HCT116 (cell line): ENCODE results near the gene MYLK4. TPM values are rescaled to one million over a fixed set of nuclear protein-coding genes. Genes with fewer than 3 reads are reported as not detected.

Experiments used
- ATAC-seq: fragments of 200-7000 bp; cut with Tn5 transposase; 2 replicates; pipeline ENCODE4 v1.9.1; 2020; ENCODE audit warnings: mild to moderate bottlenecking, moderate library complexity
- BruUV-seq: library from RNA; stranded (reverse); fragments of 400-500 nt; replicated peaks from 2 replicates; lab custom pipeline; 2021; lab: Mats Ljungman, UMichigan
- CTCF ChIA-PET: fragments of 300-600 bp; sonication (Branson Sonifier 250); formaldehyde crosslinking; loops from one replicate; lab custom pipeline; 2021; ENCODE audit warnings: antibody characterized with exemption; lab: Charles Lee
- POLR2A ChIA-PET: fragments of 300-600, 350-600 bp; sonication (Branson Sonifier 250); formaldehyde crosslinking; loops from one replicate; lab custom pipeline; 2021; ENCODE audit warnings: antibody characterized with exemption; lab: Charles Lee
- RAD21 ChIA-PET, 2 experiments: fragments of 300-600 bp; sonication (Branson Sonifier 250); formaldehyde crosslinking; loops; one replicate each; lab custom pipeline; 2023; ENCODE audit warnings: low total read pairs in 2 of 2; ENCODE audit not compliant: uncharacterized antibody in 2 of 2, unreplicated experiment in 2 of 2, low non-redundant PET in 1 of 2; lab: Charles Lee
- DNase-seq: peaks from one replicate; pipeline ENCODE4 v3.0.0-alpha.2; 2010; ENCODE audit warnings: low read depth, low spot score
- H2AFZ ChIP-seq: fragments of 200-600 bp; shearing (Covaris generic), sonication (generic); 2 replicates; pipeline ENCODE4 v1.6.1; 2017; ENCODE audit warnings: low read depth, mixed run types, mixed read lengths, antibody characterized with exemption, low read length; ENCODE audit not compliant: poor library complexity, severe bottlenecking
- H3K27ac ChIP-seq: 2 replicates; pipeline ENCODE4 v1.5.1; 2012; ENCODE audit warnings: low read depth, low read length
- H3K27me3 ChIP-seq: fragments of 200-600 bp; sonication (generic); 2 replicates; pipeline ENCODE4 v1.6.1; 2016; ENCODE audit warnings: mixed run types, low read length, mixed read lengths; ENCODE audit not compliant: insufficient read depth
- H3K36me3 ChIP-seq, 2 experiments: fragments of 200-500 bp in 1 of 2; fragments of 200-600 bp in 1 of 2; sonication (Bioruptor generic) in 1 of 2; sonication (generic) in 1 of 2; 2 replicates each; pipeline versions ENCODE4 v1.5.1 to v1.6.1; 2014 to 2016; ENCODE audit warnings: low read length in 2 of 2, inconsistent platforms in 1 of 2, mixed read lengths in 1 of 2, mixed run types in 1 of 2; ENCODE audit not compliant: insufficient read depth in 2 of 2, control insufficient read depth in 1 of 2
- H3K4me1 ChIP-seq, 2 experiments: fragments of 200-600 bp in 1 of 2; sonication (generic) in 1 of 2; 2 replicates each; pipeline versions ENCODE4 v1.5.1 to v1.6.1; 2012 to 2017; ENCODE audit warnings: low read length in 2 of 2, inconsistent platforms in 1 of 2, mild to moderate bottlenecking in 1 of 2, mixed read lengths in 1 of 2, mixed run types in 1 of 2, moderate library complexity in 1 of 2; ENCODE audit not compliant: insufficient read depth in 2 of 2, control insufficient read depth in 1 of 2
- H3K4me2 ChIP-seq: fragments of 200-600 bp; sonication (generic); 2 replicates; pipeline ENCODE4 v1.6.1; 2017; ENCODE audit warnings: mixed run types, low read length, mixed read lengths
- H3K4me3 ChIP-seq, 2 experiments: fragments of 200-600 bp in 1 of 2; sonication (generic) in 1 of 2; replicated peaks in 1 of 2; 2 replicates each; pipeline ENCODE4 v1.5.1; 2011 to 2016; ENCODE audit warnings: low read length in 2 of 2, control low read depth in 1 of 2, low read depth in 1 of 2, mild to moderate bottlenecking in 1 of 2, mixed read lengths in 1 of 2, mixed run types in 1 of 2
- H3K79me2 ChIP-seq: fragments of 200-600 bp; sonication (generic); 2 replicates; pipeline ENCODE4 v1.6.1; 2017; ENCODE audit warnings: mild to moderate bottlenecking, mixed run types, low read length, moderate library complexity, mixed read lengths; ENCODE audit not compliant: insufficient read depth
- H3K9ac ChIP-seq: fragments of 200-600 bp; sonication (generic); 2 replicates; pipeline ENCODE4 v1.6.1; 2016; ENCODE audit warnings: low read length, mixed read lengths
- H3K9me2 ChIP-seq: fragments of 200-600 bp; sonication (generic), shearing (Covaris generic); 2 replicates; pipeline ENCODE4 v1.6.1; 2017; ENCODE audit warnings: mixed run types, mild to moderate bottlenecking, moderate library complexity; ENCODE audit not compliant: insufficient read depth
- H3K9me3 ChIP-seq, 2 experiments: fragments of 200-500 bp in 1 of 2; fragments of 200-600 bp in 1 of 2; sonication (Bioruptor generic) in 1 of 2; sonication (generic) in 1 of 2; 2 replicates each; pipeline ENCODE4 v1.6.1; 2014 to 2017; ENCODE audit warnings: low read length in 2 of 2, mixed read lengths in 2 of 2, inconsistent platforms in 1 of 2, low read depth in 1 of 2, mild to moderate bottlenecking in 1 of 2, mixed run types in 1 of 2, moderate library complexity in 1 of 2; ENCODE audit not compliant: control insufficient read depth in 1 of 2, insufficient read depth in 1 of 2
- H4K20me1 ChIP-seq: fragments of 200-600 bp; sonication (generic), shearing (Covaris generic); 2 replicates; pipeline ENCODE4 v1.6.1; 2017; ENCODE audit warnings: mixed run types, mild to moderate bottlenecking, moderate library complexity; ENCODE audit not compliant: insufficient read depth
- CEBPB ChIP-seq: IDR thresholded peaks from 2 replicates; pipeline ENCODE4 v1.6.1; 2012; ENCODE audit warnings: low read depth
- CTCF ChIP-seq, 3 experiments: fragments of 200-600 bp in 1 of 3; sonication (generic) in 1 of 3; IDR thresholded peaks in 2 of 3; conservative IDR thresholded peaks in 1 of 3; 2 replicates each; pipeline ENCODE4 v1.5.1; 2012 to 2017; ENCODE audit warnings: low read depth in 2 of 3, low read length in 2 of 3, antibody characterized with exemption in 1 of 3, borderline replicate concordance in 1 of 3, control low read depth in 1 of 3, mild to moderate bottlenecking in 1 of 3, mixed read lengths in 1 of 3, mixed run types in 1 of 3, moderate library complexity in 1 of 3; ENCODE audit not compliant: insufficient read depth in 1 of 3
- EZH2 ChIP-seq: fragments of 200-600 bp; sonication (generic); IDR thresholded peaks from 2 replicates; pipeline ENCODE4 v1.6.1; 2017; ENCODE audit warnings: antibody characterized with exemption, mixed run types
- POLR2A ChIP-seq: IDR thresholded peaks from 2 replicates; pipeline ENCODE4 v1.7.0; 2011; ENCODE audit warnings: borderline replicate concordance; ENCODE audit not compliant: insufficient read depth, insufficient read length; ENCODE audit errors: extremely low read depth
- SIN3A ChIP-seq: IDR thresholded peaks from 2 replicates; pipeline ENCODE4 v1.6.1; 2012; ENCODE audit warnings: low read depth
- SP1 ChIP-seq: IDR thresholded peaks from 2 replicates; pipeline ENCODE4 v1.6.1; 2012; ENCODE audit warnings: low read depth
- TCF7L2 ChIP-seq: IDR thresholded peaks from 2 replicates; pipeline ENCODE4 v1.7.0; 2011; ENCODE audit warnings: borderline replicate concordance, inconsistent platforms; ENCODE audit not compliant: insufficient read depth, insufficient read length; ENCODE audit errors: extremely low read depth
- YY1 ChIP-seq: IDR thresholded peaks from 2 replicates; pipeline ENCODE4 v1.6.1; 2011; ENCODE audit warnings: low read length, low read depth, moderate library complexity, mild to moderate bottlenecking; ENCODE audit not compliant: insufficient replicate concordance; ENCODE audit errors: extremely low read depth
- intact Hi-C: fragments of 100-400 bp; cut with micrococcal nuclease; formaldehyde crosslinking; loops from 2 replicates; pipeline ENCODE4 v1.10.0; 2022
- total RNA-seq: library from RNA; stranded (reverse); gene quantifications from one replicate; pipeline ENCODE4 v1.2.1, GENCODE V29; 2021; ENCODE audit not compliant: unreplicated experiment

Gene MYLK4
- total RNA-seq, 1 experiment from 2014 or later: 0.27 TPM

GRCh38 chr6:2784061-2784460 lies 33.3 kb upstream of the MYLK4 start:
- TF ChIP-seq SP1 (no peak), POLR2A (no peak), TCF7L2 (no peak), YY1 (no peak), CEBPB (no peak), SIN3A (no peak)
- Histone ChIP-seq H4K20me1 (no peaks in the 10 kb centered on the region), H2AFZ (no peak overlapping the region), H3K9me3 (no peaks in the 10 kb centered on the region), H3K36me3 (peaks cover 37 to 42% of the 10 kb centered on the region in 2 experiments; a peak in 3 of 4 replicates), H3K79me2 (peaks cover 72% of the 10 kb centered on the region), H3K4me1 (peaks cover 0 to 11% of the 10 kb centered on the region in 2 experiments; a peak in 1 of 4 replicates), H3K4me2 (no peak overlapping the region), H3K9me2 (no peaks in the 10 kb centered on the region), H3K4me3 (no peak overlapping the region), H3K27ac (no peak overlapping the region), H3K27me3 (no peaks in the 10 kb centered on the region), H3K9ac (no peak overlapping the region)
- intact Hi-C loops: no loop called here
- DNase-seq (no peak), ATAC-seq (no peak)
- CTCF ChIA-PET: interaction anchor here (0.6 to 1.6 kb wide), 3 partner anchors 11 to 187 kb away, joined by 3 to 4 read pairs (median 3); partner anchors contain the start of gene SERPINB6
- RAD21 ChIA-PET: no interaction called here
- no TSS peak for BruUV-seq
- POLR2A ChIA-PET: no interaction called here

- Histone ChIP-seq H3K27ac (no peak overlapping the region), H3K4me3 (no peak overlapping the region), H3K9me3 (no peaks in the 10 kb centered on the region), H3K4me2 (no peak overlapping the region), H3K9ac (no peak overlapping the region), H3K36me3 (peaks cover 42 to 48% of the 10 kb centered on the region in 2 experiments; a peak in 3 of 4 replicates), H3K9me2 (no peaks in the 10 kb centered on the region), H4K20me1 (no peaks in the 10 kb centered on the region), H3K4me1 (peaks cover 0 to 8% of the 10 kb centered on the region in 2 experiments; a peak in 1 of 4 replicates), H3K79me2 (peaks cover 79% of the 10 kb centered on the region), H2AFZ (no peak overlapping the region), H3K27me3 (no peaks in the 10 kb centered on the region)
- POLR2A ChIA-PET: interaction anchor here (1.1 kb wide), 1 partner anchor 12 kb away, joined by 4 read pairs; no protein-coding TSS in a partner anchor
- no TSS peak for BruUV-seq
- intact Hi-C loops: no loop called here
- CTCF ChIA-PET: interaction anchor here (0.6 to 1.6 kb wide), 4 partner anchors 8 to 188 kb away, joined by 3 to 4 read pairs (median 3); partner anchors contain the start of gene SERPINB6
- TF ChIP-seq CTCF (IDR thresholded peaks at IDR 0.05 in 2 of 3, conservative IDR thresholded peaks at IDR 0.05 in 1 of 3; ENCODE audit: borderline replicate concordance in 1 of 3, insufficient read depth in 1 of 3, low read depth in 2 of 3, low read length in 2 of 3): 0 out of 6 replicates have a peak, but pooled peaks of 1 of the 3 experiments have one; percentile 16
- TF ChIP-seq EZH2: no peak
- ATAC-seq (peak; percentile 70), DNase-seq (no peak)
- RAD21 ChIA-PET: no interaction called here
Measured at GRCh38 chr6:2783188-2783963, 32.7 kb upstream of the MYLK4 start.
